Trophoblast cell (in vitro differentiated cells and primary cell): ENCODE measurements around the gene RAB15.

Source experiments
- DNase-seq, 2 donors: peaks; one replicate each; pipeline ENCODE4 v3.0.0-alpha.2; 2016
- H2AFZ ChIP-seq: 2 replicates; pipeline ENCODE4 v1.6.1; 2013; ENCODE audit warnings: low read length, moderate library complexity, mild to moderate bottlenecking; ENCODE audit not compliant: insufficient read depth, poor library complexity
- H2AK5ac ChIP-seq: 2 replicates; pipeline ENCODE4 v1.6.1; 2013; ENCODE audit warnings: mild to moderate bottlenecking, low read length
- H2BK120ac ChIP-seq: 2 replicates; pipeline ENCODE4 v1.6.1; 2013; ENCODE audit warnings: low read length, mild to moderate bottlenecking, moderate library complexity; ENCODE audit not compliant: insufficient read depth, poor library complexity
- H2BK12ac ChIP-seq: 2 replicates; pipeline ENCODE4 v1.6.1; 2013; ENCODE audit warnings: mild to moderate bottlenecking, low read length, moderate library complexity
- H2BK5ac ChIP-seq: 2 replicates; pipeline ENCODE4 v1.6.1; 2013; ENCODE audit warnings: low read length, low read depth, moderate library complexity, mild to moderate bottlenecking; ENCODE audit not compliant: poor library complexity
- H3K14ac ChIP-seq: 2 replicates; pipeline ENCODE4 v1.6.1; 2013; ENCODE audit warnings: mild to moderate bottlenecking, low read length
- H3K18ac ChIP-seq: 2 replicates; pipeline ENCODE4 v1.6.1; 2013; ENCODE audit warnings: mild to moderate bottlenecking, low read length
- H3K23ac ChIP-seq: 2 replicates; pipeline ENCODE4 v1.6.1; 2013; ENCODE audit warnings: low read length
- H3K27ac ChIP-seq: 2 replicates; pipeline ENCODE4 v1.5.1; 2013; ENCODE audit warnings: low read depth, mild to moderate bottlenecking, inconsistent platforms, low read length, moderate library complexity
- H3K27me3 ChIP-seq: 2 replicates; pipeline ENCODE4 v1.6.1; 2013; ENCODE audit warnings: inconsistent platforms, mild to moderate bottlenecking, low read length, moderate library complexity; ENCODE audit not compliant: insufficient read depth
- H3K36me3 ChIP-seq, 2 experiments: 1 replicate in 1 of 2; 2 replicates in 1 of 2; pipeline ENCODE4 v1.6.1; 2013; ENCODE audit warnings: low read length in 2 of 2, mild to moderate bottlenecking in 2 of 2, moderate library complexity in 1 of 2; ENCODE audit not compliant: insufficient read depth in 2 of 2, control insufficient read depth in 1 of 2
- H3K4ac ChIP-seq: 2 replicates; pipeline ENCODE4 v1.6.1; 2013; ENCODE audit warnings: low read depth, mild to moderate bottlenecking, low read length, moderate library complexity
- H3K4me1 ChIP-seq, 2 experiments: 1 replicate in 1 of 2; 2 replicates in 1 of 2; pipeline ENCODE4 v1.6.1; 2013; ENCODE audit warnings: low read length in 2 of 2, mild to moderate bottlenecking in 2 of 2, moderate library complexity in 1 of 2; ENCODE audit not compliant: insufficient read depth in 2 of 2, control insufficient read depth in 1 of 2
- H3K4me2 ChIP-seq: 2 replicates; pipeline ENCODE4 v1.6.1; 2013; ENCODE audit warnings: inconsistent platforms, mild to moderate bottlenecking, low read length, moderate library complexity
- H3K4me3 ChIP-seq: 2 replicates; pipeline ENCODE4 v1.5.1; 2013; ENCODE audit warnings: mild to moderate bottlenecking, low read depth, low read length, inconsistent platforms
- H3K79me1 ChIP-seq: one replicate; pipeline ENCODE4 v1.6.1; 2013; ENCODE audit warnings: low read length
- H3K79me2 ChIP-seq: 2 replicates; pipeline ENCODE4 v1.6.1; 2013; ENCODE audit warnings: low read length, mild to moderate bottlenecking; ENCODE audit not compliant: control insufficient read depth, insufficient read depth, poor library complexity
- H3K9ac ChIP-seq: 2 replicates; pipeline ENCODE4 v1.6.1; 2013; ENCODE audit warnings: mild to moderate bottlenecking, low read length
- H3K9me3 ChIP-seq: 2 replicates; pipeline ENCODE4 v1.6.1; 2013; ENCODE audit warnings: low read depth, mild to moderate bottlenecking, control low read depth, inconsistent platforms, low read length; ENCODE audit not compliant: insufficient read depth
- H4K12ac ChIP-seq: 2 replicates; pipeline ENCODE4 v1.6.1; 2013; ENCODE audit warnings: low read depth, mild to moderate bottlenecking, low read length, moderate library complexity
- H4K8ac ChIP-seq: 2 replicates; pipeline ENCODE4 v1.6.1; 2013; ENCODE audit warnings: low read depth, mild to moderate bottlenecking, low read length, moderate library complexity
- H4K91ac ChIP-seq: one replicate; pipeline ENCODE4 v1.6.1; 2013; ENCODE audit warnings: low read depth, mild to moderate bottlenecking, low read length, moderate library complexity
- WGBS: extraction: QIAGEN DNeasy Blood & Tissue Kit; methylation state at CpG from one replicate; pipeline ENCODE4 v1.1.7; 2013; ENCODE audit warnings: missing lambda C conversion rate; ENCODE audit not compliant: insufficient read length, insufficient coverage; ENCODE audit errors: extremely low coverage; 5-methylcytosine and 5-hydroxymethylcytosine counted together

The RAB15 gene

GRCh38 chr14:65012353-65012752 lies 40.2 kb upstream of the RAB15 start:
- Histone ChIP-seq H4K91ac (no peak overlapping the region), H2BK12ac (no peak overlapping the region), H3K4me1 (no peaks in the 10 kb centered on the region), H3K14ac (no peak overlapping the region), H3K4ac (no peak overlapping the region), H3K27me3 (no peaks in the 10 kb centered on the region), H2BK5ac (no peak overlapping the region), H3K4me3 (no peak overlapping the region), H3K4me2 (no peak overlapping the region), H3K9ac (no peak overlapping the region), H3K36me3 (peaks cover 7 to 9% of the 10 kb centered on the region in 2 experiments), H3K18ac (no peak overlapping the region), H4K12ac (no peak overlapping the region), H3K79me1 (no peaks in the 10 kb centered on the region), H2BK120ac (no peak overlapping the region), H3K27ac (no peak overlapping the region), H3K23ac (no peak overlapping the region), H2AK5ac (no peak overlapping the region), H3K79me2 (no peaks in the 10 kb centered on the region), H4K8ac (no peak overlapping the region), H3K9me3 (no peaks in the 10 kb centered on the region), H2AFZ (no peak overlapping the region)
- DNase-seq: no peak
- WGBS: no CpG with 5 or more reads among the region's 4 CpGs

- Histone ChIP-seq H3K79me1 (no peaks in the 10 kb centered on the region), H2BK120ac (no peak overlapping the region), H3K4me1 (no peaks in the 10 kb centered on the region), H3K4me2 (no peak overlapping the region), H4K12ac (no peak overlapping the region), H2BK12ac (no peak overlapping the region), H3K9me3 (no peaks in the 10 kb centered on the region), H2AFZ (no peak overlapping the region), H3K27me3 (no peaks in the 10 kb centered on the region), H3K14ac (no peak overlapping the region), H3K23ac (no peak overlapping the region), H2AK5ac (no peak overlapping the region), H3K79me2 (no peaks in the 10 kb centered on the region), H3K27ac (no peak overlapping the region), H2BK5ac (no peak overlapping the region), H4K8ac (no peak overlapping the region), H3K4me3 (no peak overlapping the region), H4K91ac (no peak overlapping the region), H3K9ac (no peak overlapping the region), H3K18ac (no peak overlapping the region), H3K4ac (no peak overlapping the region), H3K36me3 (peaks cover 7 to 9% of the 10 kb centered on the region in 2 experiments)
- DNase-seq: no peak
- WGBS: no CpG with 5 or more reads among the region's 10 CpGs
These were observed 39.4 kb upstream of the RAB15 start for GRCh38 chr14:65011538-65011937.

- H2AK5ac ChIP-seq: no peak overlapping the region
- H3K79me2 ChIP-seq: no peaks in the 10 kb centered on the region
- no peak overlapping the region for H3K4me2 ChIP-seq
- no peak overlapping the region for H4K91ac ChIP-seq
- H3K9ac ChIP-seq: no peak overlapping the region
- H4K8ac ChIP-seq: no peak overlapping the region
- no peak overlapping the region for H4K12ac ChIP-seq
- no peak overlapping the region for H3K14ac ChIP-seq
- no CpG with 5 or more reads among the region's 5 CpGs for WGBS
- H3K4me1 ChIP-seq: peaks cover 0 to 2% of the 10 kb centered on the region in 2 experiments
- H3K18ac ChIP-seq: no peak overlapping the region
- no peak overlapping the region for H3K4ac ChIP-seq
- no peak overlapping the region for H2BK5ac ChIP-seq
- H2AFZ ChIP-seq: no peak overlapping the region
- peaks cover 5 to 6% of the 10 kb centered on the region in 2 experiments for H3K36me3 ChIP-seq
- H3K79me1 ChIP-seq: no peaks in the 10 kb centered on the region
- no peak overlapping the region for H3K27ac ChIP-seq
- H3K4me3 ChIP-seq: no peak overlapping the region
- no peaks in the 10 kb centered on the region for H3K9me3 ChIP-seq
- H2BK12ac ChIP-seq: no peak overlapping the region
- DNase-seq: no peak
- peak overlapping the region; percentile 47 for H3K23ac ChIP-seq
- no peak overlapping the region for H2BK120ac ChIP-seq
- no peaks in the 10 kb centered on the region for H3K27me3 ChIP-seq
These were observed 38.2 kb upstream of the RAB15 start for GRCh38 chr14:65010211-65010931.

- Histone ChIP-seq H3K4me1 (peaks cover 0 to 2% of the 10 kb centered on the region in 2 experiments), H3K4ac (no peak overlapping the region), H2BK120ac (no peak overlapping the region), H3K9ac (no peak overlapping the region), H2AFZ (no peak overlapping the region), H4K8ac (no peak overlapping the region), H3K9me3 (no peaks in the 10 kb centered on the region), H3K36me3 (peaks cover 2 to 3% of the 10 kb centered on the region in 2 experiments), H3K27ac (no peak overlapping the region), H3K14ac (no peak overlapping the region), H2AK5ac (no peak overlapping the region), H3K18ac (no peak overlapping the region), H4K91ac (no peak overlapping the region), H3K79me1 (no peaks in the 10 kb centered on the region), H3K4me3 (no peak overlapping the region), H3K4me2 (no peak overlapping the region), H2BK5ac (no peak overlapping the region), H2BK12ac (no peak overlapping the region), H3K23ac (no peak overlapping the region), H3K27me3 (no peaks in the 10 kb centered on the region), H3K79me2 (no peaks in the 10 kb centered on the region), H4K12ac (no peak overlapping the region)
- no peak for DNase-seq
- no CpG with 5 or more reads among the region's 1 CpG for WGBS
These were observed 35.1 kb upstream of the RAB15 start for GRCh38 chr14:65007202-65007601.
